Neural progenitor cell (in vitro differentiated cells): ENCODE data around the gene CNN3. TPM values are rescaled to one million over a fixed set of nuclear protein-coding genes. Genes with fewer than 3 reads are reported as not detected.

Experiments used
- DNase-seq: peaks from one replicate; pipeline ENCODE4 v3.0.0-alpha.2; 2016; ENCODE audit warnings: low spot score
- H2AFZ ChIP-seq: fragments of 200-600 bp; sonication (generic); replicated peaks from 2 replicates; pipeline ENCODE4 v1.6.1; 2016; ENCODE audit warnings: antibody characterized with exemption
- H3F3A ChIP-seq: fragments of 200-600 bp; sonication (generic); 2 replicates; pipeline ENCODE4 v1.6.1; 2016; ENCODE audit warnings: antibody characterized with exemption, low read depth
- H3K27ac ChIP-seq: fragments of 200-600 bp; sonication (generic); 2 replicates; pipeline ENCODE4 v1.5.1; 2016; ENCODE audit warnings: mild to moderate bottlenecking
- H3K27me3 ChIP-seq: fragments of 200-600 bp; sonication (generic); 2 replicates; pipeline ENCODE4 v1.6.1; 2016; ENCODE audit warnings: mild to moderate bottlenecking, moderate library complexity
- H3K36me3 ChIP-seq: fragments of 200-600 bp; sonication (generic); 2 replicates; pipeline ENCODE4 v1.5.1; 2016
- H3K4me1 ChIP-seq: fragments of 200-600 bp; sonication (generic); 2 replicates; pipeline ENCODE4 v1.6.1; 2016; ENCODE audit warnings: mixed run types
- H3K4me2 ChIP-seq: fragments of 200-600 bp; sonication (generic); 2 replicates; pipeline ENCODE4 v1.6.1; 2016
- H3K4me3 ChIP-seq: fragments of 200-600 bp; sonication (generic); 2 replicates; pipeline ENCODE4 v1.5.1; 2016
- H3K79me2 ChIP-seq: fragments of 200-600 bp; sonication (generic); 2 replicates; pipeline ENCODE4 v1.6.1; 2016; ENCODE audit warnings: low read depth
- H3K9ac ChIP-seq: fragments of 200-600 bp; sonication (generic); 2 replicates; pipeline ENCODE4 v1.6.1; 2016
- H3K9me3 ChIP-seq: fragments of 200-600 bp; sonication (generic); 2 replicates; pipeline ENCODE4 v1.5.1; 2016; ENCODE audit warnings: low read depth
- H4K20me1 ChIP-seq: fragments of 200-600 bp; sonication (generic); 2 replicates; pipeline ENCODE4 v1.6.1; 2016; ENCODE audit warnings: low read depth
- H3K27ac Mint-ChIP-seq: 3 replicates; pipeline ENCODE4 v1.8.0; 2021; ENCODE audit warnings: mixed read lengths
- H3K27me3 Mint-ChIP-seq: 2 replicates; pipeline ENCODE4 v1.8.0; 2022; ENCODE audit warnings: low read depth, mild to moderate bottlenecking, inconsistent platforms, moderate library complexity, mixed read lengths; ENCODE audit not compliant: insufficient read depth
- H3K36me3 Mint-ChIP-seq: 3 replicates; pipeline ENCODE4 v1.8.0; 2021; ENCODE audit warnings: mixed read lengths
- H3K4me1 Mint-ChIP-seq: 3 replicates; pipeline ENCODE4 v1.8.0; 2021; ENCODE audit warnings: mixed read lengths
- H3K4me3 Mint-ChIP-seq: 3 replicates; pipeline ENCODE4 v1.8.0; 2021; ENCODE audit warnings: mild to moderate bottlenecking, moderate library complexity, mixed read lengths
- H3K9me3 Mint-ChIP-seq: 3 replicates; pipeline ENCODE4 v1.8.0; 2020; ENCODE audit warnings: mixed read lengths
- EZH2 ChIP-seq: fragments of 200-600 bp; sonication (generic); IDR thresholded peaks from 2 replicates; pipeline ENCODE4 v1.6.1; 2017; ENCODE audit warnings: antibody characterized with exemption, mild to moderate bottlenecking, moderate library complexity
- EZH2phosphoT487 ChIP-seq: fragments of 200-600 bp; sonication (generic); IDR thresholded peaks from 2 replicates; pipeline ENCODE4 v1.6.1; 2017; ENCODE audit warnings: antibody characterized with exemption
- total RNA-seq: library from RNA; depleted of rRNA; stranded (reverse); fragments of >200 nt; gene quantifications from 2 replicates; pipeline ENCODE4 v1.2.3, GENCODE V29; 2015; ENCODE audit warnings: low replicate concordance
- TF ChIP-seq, protein P1 (sequence below): fragments of 200-600 bp; sonication (generic); IDR thresholded peaks from 2 replicates; pipeline ENCODE4 v1.5.1; 2017; ENCODE audit warnings: antibody characterized with exemption, mild to moderate bottlenecking

The CNN3 gene
- total RNA-seq, 1 donor from 2014 or later, result 644 TPM

DNA sequence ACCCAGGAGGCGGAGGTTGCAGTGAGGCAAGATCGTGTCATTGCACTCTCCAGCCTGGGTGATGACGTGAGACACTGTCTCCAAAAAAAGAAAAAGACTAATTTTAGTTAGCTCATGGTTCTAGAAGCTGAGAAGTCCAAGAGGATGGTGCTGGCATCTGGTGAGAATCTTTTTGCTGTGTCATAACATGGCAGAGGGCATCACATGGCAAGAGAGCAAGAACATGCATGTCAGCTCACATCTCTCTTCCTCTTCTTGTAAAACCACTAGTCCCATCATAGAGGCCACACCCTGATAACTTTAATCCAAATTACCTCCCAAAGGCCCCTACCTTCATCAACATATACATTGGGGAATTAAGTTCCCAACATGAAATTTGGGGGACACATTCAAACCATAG is 13.8 kb upstream of the CNN3 start:
- Histone ChIP-seq H3K4me3 (no peak overlapping the region), H3K9ac (no peak overlapping the region), H3K36me3 (no peaks in the 10 kb centered on the region), H3K27ac (no peak overlapping the region), H3K27me3 (no peaks in the 10 kb centered on the region), H3K79me2 (no peaks in the 10 kb centered on the region), H3K9me3 (no peaks in the 10 kb centered on the region), H3K4me1 (peaks cover 12% of the 10 kb centered on the region), H4K20me1 (no peaks in the 10 kb centered on the region), H2AFZ (no peak overlapping the region), H3F3A (peaks cover 9% of the 10 kb centered on the region), H3K4me2 (no peak overlapping the region)
- no peak overlapping the region for H3K27ac Mint-ChIP-seq
- peaks cover 23% of the 10 kb centered on the region for H3K4me1 Mint-ChIP-seq
- peaks cover 2% of the 10 kb centered on the region for H3K9me3 Mint-ChIP-seq
- H3K4me3 Mint-ChIP-seq, result no peak overlapping the region
- no peak for DNase-seq
- peaks cover 7% of the 10 kb centered on the region for H3K36me3 Mint-ChIP-seq
- peaks cover 2% of the 10 kb centered on the region for H3K27me3 Mint-ChIP-seq
- TF ChIP-seq EZH2phosphoT487 (no peak), EZH2 (no peak)
- TF ChIP-seq, protein P1, sequence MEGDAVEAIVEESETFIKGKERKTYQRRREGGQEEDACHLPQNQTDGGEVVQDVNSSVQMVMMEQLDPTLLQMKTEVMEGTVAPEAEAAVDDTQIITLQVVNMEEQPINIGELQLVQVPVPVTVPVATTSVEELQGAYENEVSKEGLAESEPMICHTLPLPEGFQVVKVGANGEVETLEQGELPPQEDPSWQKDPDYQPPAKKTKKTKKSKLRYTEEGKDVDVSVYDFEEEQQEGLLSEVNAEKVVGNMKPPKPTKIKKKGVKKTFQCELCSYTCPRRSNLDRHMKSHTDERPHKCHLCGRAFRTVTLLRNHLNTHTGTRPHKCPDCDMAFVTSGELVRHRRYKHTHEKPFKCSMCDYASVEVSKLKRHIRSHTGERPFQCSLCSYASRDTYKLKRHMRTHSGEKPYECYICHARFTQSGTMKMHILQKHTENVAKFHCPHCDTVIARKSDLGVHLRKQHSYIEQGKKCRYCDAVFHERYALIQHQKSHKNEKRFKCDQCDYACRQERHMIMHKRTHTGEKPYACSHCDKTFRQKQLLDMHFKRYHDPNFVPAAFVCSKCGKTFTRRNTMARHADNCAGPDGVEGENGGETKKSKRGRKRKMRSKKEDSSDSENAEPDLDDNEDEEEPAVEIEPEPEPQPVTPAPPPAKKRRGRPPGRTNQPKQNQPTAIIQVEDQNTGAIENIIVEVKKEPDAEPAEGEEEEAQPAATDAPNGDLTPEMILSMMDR, result no peak

DNA sequence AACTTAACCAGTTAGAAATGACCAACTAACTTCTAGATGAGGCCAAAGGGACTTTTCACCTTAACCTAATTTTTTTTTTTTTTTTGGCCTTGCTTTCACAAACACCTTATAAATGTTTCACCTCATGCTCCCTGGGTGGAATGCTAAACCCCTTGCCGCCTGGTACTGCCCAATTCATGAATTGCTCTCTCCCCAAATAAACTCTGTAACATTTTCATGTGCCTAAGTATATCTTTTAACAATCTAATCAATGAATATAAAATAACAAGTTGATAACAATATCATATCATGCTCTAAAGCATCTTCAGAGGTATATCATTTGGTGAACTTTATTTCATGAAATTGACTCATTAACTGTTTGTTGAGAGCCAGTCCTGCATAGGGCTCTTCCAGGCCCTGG is 10.9 kb upstream of the CNN3 start:
- H3K9ac ChIP-seq, result no peak overlapping the region
- Mint-ChIP-seq H3K27ac (no peak overlapping the region), H3K4me1 (peaks cover 26% of the 10 kb centered on the region), H3K4me3 (no peak overlapping the region), H3K9me3 (no peaks in the 10 kb centered on the region), H3K27me3 (peaks cover under 1% of the 10 kb centered on the region), H3K36me3 (peaks cover 12% of the 10 kb centered on the region)
- TF ChIP-seq, protein P1, result no peak
- TF ChIP-seq EZH2phosphoT487, result no peak
- no peak for TF ChIP-seq EZH2
- no peak overlapping the region for H3K27ac ChIP-seq
- H3K27me3 ChIP-seq, result no peaks in the 10 kb centered on the region
- peaks cover 12% of the 10 kb centered on the region for H3K4me1 ChIP-seq
- no peak overlapping the region for H2AFZ ChIP-seq
- no peaks in the 10 kb centered on the region for H4K20me1 ChIP-seq
- H3K36me3 ChIP-seq, result no peaks in the 10 kb centered on the region
- peaks cover 9% of the 10 kb centered on the region for H3F3A ChIP-seq
- H3K4me2 ChIP-seq, result no peak overlapping the region
- no peak for DNase-seq
- no peaks in the 10 kb centered on the region for H3K9me3 ChIP-seq
- no peak overlapping the region for H3K4me3 ChIP-seq
- H3K79me2 ChIP-seq, result no peaks in the 10 kb centered on the region

DNA sequence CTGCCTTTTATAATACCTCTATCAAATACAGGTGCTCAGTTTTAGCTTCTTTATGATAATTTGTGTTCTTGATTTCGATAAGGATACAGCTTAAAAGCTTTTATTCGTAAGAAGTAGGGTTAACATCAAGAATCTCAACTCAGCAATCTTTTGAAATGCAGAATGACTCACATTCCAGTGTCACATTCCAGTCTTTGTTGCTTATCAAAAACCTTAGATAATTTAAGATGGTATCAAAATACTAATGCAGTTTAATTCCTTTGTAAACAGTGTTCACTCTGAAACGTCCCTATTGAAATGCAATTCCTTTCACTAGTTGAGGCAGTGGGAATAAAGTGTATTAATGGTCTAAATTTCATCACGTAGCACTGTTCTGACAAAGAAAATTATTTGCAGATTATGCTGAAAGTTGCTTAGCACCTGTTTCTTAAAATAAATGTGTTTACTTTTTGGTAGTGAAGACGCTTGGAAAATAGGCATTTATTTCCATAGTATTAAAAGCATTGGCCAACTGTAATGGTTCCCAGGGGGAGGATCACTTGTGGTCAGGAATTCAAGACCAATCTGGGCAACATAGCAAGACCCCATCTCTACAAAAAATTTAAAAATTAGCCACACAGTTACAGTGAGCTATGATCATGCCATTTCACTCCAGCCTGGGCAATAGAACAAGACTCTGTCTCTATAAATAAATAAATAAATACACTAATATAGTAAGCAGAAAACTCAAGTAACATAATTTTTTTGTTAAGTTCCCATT is 10.1 kb upstream of the CNN3 start:
- Histone ChIP-seq H3F3A (peaks cover 9% of the 10 kb centered on the region), H3K4me2 (no peak overlapping the region), H3K4me3 (no peak overlapping the region), H3K36me3 (no peaks in the 10 kb centered on the region), H4K20me1 (no peaks in the 10 kb centered on the region), H3K9me3 (no peaks in the 10 kb centered on the region), H3K27me3 (no peaks in the 10 kb centered on the region), H3K27ac (no peak overlapping the region), H3K4me1 (peaks cover 12% of the 10 kb centered on the region), H3K79me2 (no peaks in the 10 kb centered on the region), H3K9ac (no peak overlapping the region), H2AFZ (no peak overlapping the region)
- Mint-ChIP-seq H3K4me1 (peaks cover 26% of the 10 kb centered on the region), H3K27ac (no peak overlapping the region), H3K4me3 (no peak overlapping the region), H3K36me3 (peaks cover 14% of the 10 kb centered on the region), H3K27me3 (no peaks in the 10 kb centered on the region), H3K9me3 (no peaks in the 10 kb centered on the region)
- TF ChIP-seq EZH2phosphoT487 (no peak), EZH2 (no peak)
- TF ChIP-seq, protein P1, result no peak
- no peak for DNase-seq
